NCI-H1694 treated with DMSO at 0.1 percent for 48 hours (cell line): ENCODE measurements around the gene HELZ.

Experiments
- DNase-seq: peaks from one replicate; lab custom pipeline; 2025; lab: John Stamatoyannopoulos, UW

HELZ gene

GRCh38 chr17:67186782-67187181 lies 58.2 kb downstream of the HELZ start:
- no peak for DNase-seq

- no peak for DNase-seq
Observed at GRCh38 chr17:67183531-67183930, 61.5 kb downstream of the HELZ start.

GRCh38 chr17:67181825-67182224 lies 63.2 kb downstream of the HELZ start:
- no peak for DNase-seq

- no peak for DNase-seq
Observed at GRCh38 chr17:67180275-67180674, 64.7 kb downstream of the HELZ start.

- DNase-seq, result no peak
Observed at GRCh38 chr17:67178555-67178954, 66.4 kb downstream of the HELZ start.

- DNase-seq, result no peak
Observed at GRCh38 chr17:67177732-67178131, 67.3 kb downstream of the HELZ start.

- DNase-seq, result no peak
Observed at GRCh38 chr17:67174190-67174589, 70.8 kb downstream of the HELZ start.

GRCh38 chr17:67171560-67171959 lies 73.4 kb downstream of the HELZ start:
- no peak for DNase-seq

GRCh38 chr17:67168496-67168895 lies 76.5 kb downstream of the HELZ start:
- no peak for DNase-seq

GRCh38 chr17:67165201-67165600 lies 79.8 kb downstream of the HELZ start:
- DNase-seq, result no peak

- no peak for DNase-seq
Observed at GRCh38 chr17:67164302-67164701, 80.7 kb downstream of the HELZ start.

- DNase-seq, result no peak
Observed at GRCh38 chr17:67162771-67163170, 82.2 kb downstream of the HELZ start.

GRCh38 chr17:67161573-67161972 lies 83.4 kb downstream of the HELZ start:
- DNase-seq, result no peak

GRCh38 chr17:67160791-67161190 lies 84.2 kb downstream of the HELZ start:
- DNase-seq, result no peak

GRCh38 chr17:67157732-67158639 lies 87.0 kb downstream of the HELZ start:
- DNase-seq, result no peak

GRCh38 chr17:67156269-67157199 lies 88.5 kb downstream of the HELZ start:
- DNase-seq, result no peak

GRCh38 chr17:67152824-67153223 lies 92.2 kb downstream of the HELZ start:
- DNase-seq, result no peak

GRCh38 chr17:67151717-67152116 lies 93.3 kb downstream of the HELZ start:
- no peak for DNase-seq

- DNase-seq, result no peak
Observed at GRCh38 chr17:67150826-67151225, 94.2 kb downstream of the HELZ start.

- no peak for DNase-seq
Observed at GRCh38 chr17:67148352-67148751, 96.6 kb downstream of the HELZ start.

GRCh38 chr17:67145183-67145805 lies 99.7 kb downstream of the HELZ start:
- no peak for DNase-seq

- DNase-seq, result no peak
Observed at GRCh38 chr17:67143318-67143717, 101.7 kb downstream of the HELZ start.
